Vagina (tissue), 2 donors: ENCODE measurements around the gene PALLD. TPM values are rescaled to one million over a fixed set of nuclear protein-coding genes. Genes with fewer than 3 reads are reported as not detected.
A peak's percentile ranks its signal among the peaks of the same experiment; 100 is the strongest.

Experiments
- DNase-seq, 2 donors: peaks; one replicate each; pipeline ENCODE4 v3.0.0-alpha.2; 2017; ENCODE audit errors: extremely low spot score in 2 of 2
- H3K27ac ChIP-seq: fragments of 200-600 bp; sonication (generic); one replicate; pipeline ENCODE4 v1.5.1; 2019
- H3K27me3 ChIP-seq: fragments of 200-600 bp; sonication (generic); one replicate; pipeline ENCODE4 v1.5.1; 2019
- H3K36me3 ChIP-seq, 2 donors: fragments of 200-600 bp; sonication (generic); one replicate each; pipeline ENCODE4 v1.5.1; 2017 to 2019
- H3K4me1 ChIP-seq: fragments of 200-600 bp; sonication (generic); one replicate; pipeline ENCODE4 v1.5.1; 2019
- H3K4me3 ChIP-seq, 2 donors: fragments of 200-600 bp; sonication (generic); 1 replicate in 1 of 2; 2 replicates in 1 of 2; pipeline ENCODE4 v1.5.1; 2016 to 2019
- H3K9me3 ChIP-seq: fragments of 200-600 bp; sonication (generic); one replicate; pipeline ENCODE4 v1.5.1; 2019
- CTCF ChIP-seq, 3 experiments: fragments of 450-650 bp in 2 of 3; fragments of 200-600 bp in 1 of 3; sonication (generic) in 1 of 3; IDR thresholded peaks; one replicate each; pipeline ENCODE4 v1.5.1; 2017 to 2019; ENCODE audit warnings: antibody characterized with exemption in 3 of 3, mild to moderate bottlenecking in 2 of 3, moderate library complexity in 2 of 3
- POLR2A ChIP-seq, 2 donors: fragments of 450-650 bp; IDR thresholded peaks; one replicate each; pipeline ENCODE4 v1.6.1; 2017; ENCODE audit warnings: antibody characterized with exemption in 2 of 2, mild to moderate bottlenecking in 2 of 2, moderate library complexity in 2 of 2
- POLR2AphosphoS5 ChIP-seq, 2 donors: sonication (generic); formaldehyde crosslinking; IDR thresholded peaks; one replicate each; pipeline ENCODE4 v1.9.0; 2017; ENCODE audit warnings: antibody characterized with exemption in 2 of 2, mild to moderate bottlenecking in 2 of 2, low read depth in 1 of 2; ENCODE audit not compliant: insufficient read depth in 1 of 2
- intact Hi-C: fragments of 100-400 bp; cut with DNase I; formaldehyde crosslinking; loops from one replicate; pipeline ENCODE4 v1.15.1; 2023
- total RNA-seq: library from RNA; depleted of rRNA; stranded (reverse); fragments of >200 nt; gene quantifications from one replicate; pipeline ENCODE4 v1.2.3, GENCODE V29; 2016

Gene PALLD
- total RNA-seq, 1 donor from 2014 or later: 229 TPM

DNA sequence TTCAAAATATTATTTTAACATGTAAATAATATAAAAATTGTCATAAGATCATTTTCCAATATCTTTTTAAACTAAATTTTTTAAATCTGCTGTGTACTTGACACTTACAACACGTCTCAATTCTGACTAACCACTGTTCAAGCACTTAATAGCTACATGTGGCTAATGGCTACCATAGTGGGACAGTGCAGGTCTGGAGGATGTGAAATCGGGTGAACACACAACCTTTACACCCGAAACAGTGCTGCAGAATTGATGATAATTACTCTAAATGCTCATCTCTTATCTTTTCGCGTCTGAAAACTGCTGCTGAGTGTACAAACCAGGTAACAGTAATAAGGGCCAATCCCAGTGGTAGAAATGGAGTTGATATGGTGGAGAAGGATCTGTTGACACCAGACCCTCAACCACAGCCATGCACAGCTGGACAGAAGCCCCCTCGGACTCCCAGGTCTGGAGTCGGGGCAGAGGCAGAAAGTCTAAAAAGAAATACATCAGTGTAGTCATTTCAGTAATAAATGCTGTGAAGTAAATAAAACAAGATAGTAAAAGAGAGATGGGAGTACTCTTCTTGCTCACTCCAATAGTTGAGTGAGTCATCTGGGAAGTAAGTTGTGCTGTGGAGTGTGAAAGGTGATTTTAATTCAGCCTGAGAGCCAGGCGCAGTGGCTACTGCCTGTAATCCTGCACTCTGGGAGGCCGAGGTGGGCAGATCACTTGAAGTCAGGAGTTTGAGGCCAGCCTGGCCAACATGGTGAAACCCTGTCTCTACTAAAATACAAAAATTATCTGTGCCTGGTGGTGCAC, 363.2 kb downstream of the PALLD start:
- no peaks in the 10 kb centered on the region for H3K27me3 ChIP-seq
- no peak overlapping the region for H3K4me3 ChIP-seq
- no peak for TF ChIP-seq POLR2AphosphoS5 (IDR thresholded peaks at IDR 0.05; ENCODE audit: insufficient read depth in 1 of 2, low read depth in 1 of 2)
- no peak for TF ChIP-seq POLR2A (IDR thresholded peaks at IDR 0.05)
- no peak for TF ChIP-seq CTCF (IDR thresholded peaks at IDR 0.05)
- H3K4me1 ChIP-seq: peaks cover 70% of the 10 kb centered on the region
- H3K36me3 ChIP-seq: peaks cover 0 to 11% of the 10 kb centered on the region in 2 donors
- peak overlapping the region; percentile 56 for H3K27ac ChIP-seq
- no peaks in the 10 kb centered on the region for H3K9me3 ChIP-seq
- intact Hi-C loops: loop anchor here (2.0 kb wide), 1 partner anchor 51 kb away; no protein-coding TSS in a partner anchor
- no peak for DNase-seq

DNA sequence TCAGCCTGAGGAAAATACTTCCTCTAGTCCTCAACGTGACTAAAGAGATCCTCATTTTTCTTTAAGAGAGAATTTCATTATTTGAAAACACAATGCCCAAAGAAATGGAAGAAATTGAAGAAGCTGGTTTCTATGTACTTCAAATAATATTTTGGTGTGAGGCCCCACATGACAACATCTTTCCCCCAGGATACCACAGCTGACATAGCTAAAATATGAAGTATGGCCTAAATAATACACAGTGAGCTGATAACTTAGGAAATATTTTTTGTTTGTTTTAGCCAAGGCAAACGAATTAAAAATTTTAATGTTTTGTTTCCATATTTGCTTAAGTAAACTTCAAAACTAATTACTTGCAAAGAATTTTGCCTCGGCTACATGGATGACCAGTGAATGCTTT, 364.0 kb downstream of the PALLD start:
- no peak for DNase-seq
- Histone ChIP-seq H3K27me3 (no peaks in the 10 kb centered on the region), H3K4me1 (peaks cover 77% of the 10 kb centered on the region), H3K36me3 (peaks cover 0 to 6% of the 10 kb centered on the region in 2 donors), H3K27ac (peak overlapping the region; percentile 56), H3K4me3 (no peak overlapping the region), H3K9me3 (no peaks in the 10 kb centered on the region)
- intact Hi-C loops: loop anchor here (2.0 kb wide), 1 partner anchor 50 kb away; no protein-coding TSS in a partner anchor
- TF ChIP-seq POLR2AphosphoS5 (IDR thresholded peaks at IDR 0.05; ENCODE audit: insufficient read depth in 1 of 2, low read depth in 1 of 2) (no peak), CTCF (IDR thresholded peaks at IDR 0.05) (no peak), POLR2A (IDR thresholded peaks at IDR 0.05) (no peak)

GRCh38 chr4:168863719-168864647, 367.1 kb downstream of the PALLD start:
- Histone ChIP-seq H3K4me3 (no peak overlapping the region), H3K9me3 (no peaks in the 10 kb centered on the region), H3K27ac (no peak overlapping the region), H3K4me1 (peaks cover 71% of the 10 kb centered on the region), H3K27me3 (no peaks in the 10 kb centered on the region), H3K36me3 (peaks cover 0 to 6% of the 10 kb centered on the region in 2 donors)
- DNase-seq: no peak
- TF ChIP-seq CTCF (IDR thresholded peaks at IDR 0.05): no peak
- intact Hi-C loops: no loop called here

- peaks cover 73% of the 10 kb centered on the region for H3K4me1 ChIP-seq
- DNase-seq: no peak
- peak overlapping the region; percentile 6 for H3K27ac ChIP-seq
- H3K9me3 ChIP-seq: no peaks in the 10 kb centered on the region
- intact Hi-C loops: no loop called here
- TF ChIP-seq CTCF (IDR thresholded peaks at IDR 0.05) (no peak), POLR2A (IDR thresholded peaks at IDR 0.05) (no peak), POLR2AphosphoS5 (IDR thresholded peaks at IDR 0.05; ENCODE audit: insufficient read depth in 1 of 2, low read depth in 1 of 2) (no peak)
- H3K4me3 ChIP-seq: no peak overlapping the region
- H3K36me3 ChIP-seq: peaks cover 0 to 6% of the 10 kb centered on the region in 2 donors
- H3K27me3 ChIP-seq: no peaks in the 10 kb centered on the region
Measured at GRCh38 chr4:168864821-168865541, 368.1 kb downstream of the PALLD start.
